ENCODE results near the gene SMCO2.

SMCO2 gene

DNA sequence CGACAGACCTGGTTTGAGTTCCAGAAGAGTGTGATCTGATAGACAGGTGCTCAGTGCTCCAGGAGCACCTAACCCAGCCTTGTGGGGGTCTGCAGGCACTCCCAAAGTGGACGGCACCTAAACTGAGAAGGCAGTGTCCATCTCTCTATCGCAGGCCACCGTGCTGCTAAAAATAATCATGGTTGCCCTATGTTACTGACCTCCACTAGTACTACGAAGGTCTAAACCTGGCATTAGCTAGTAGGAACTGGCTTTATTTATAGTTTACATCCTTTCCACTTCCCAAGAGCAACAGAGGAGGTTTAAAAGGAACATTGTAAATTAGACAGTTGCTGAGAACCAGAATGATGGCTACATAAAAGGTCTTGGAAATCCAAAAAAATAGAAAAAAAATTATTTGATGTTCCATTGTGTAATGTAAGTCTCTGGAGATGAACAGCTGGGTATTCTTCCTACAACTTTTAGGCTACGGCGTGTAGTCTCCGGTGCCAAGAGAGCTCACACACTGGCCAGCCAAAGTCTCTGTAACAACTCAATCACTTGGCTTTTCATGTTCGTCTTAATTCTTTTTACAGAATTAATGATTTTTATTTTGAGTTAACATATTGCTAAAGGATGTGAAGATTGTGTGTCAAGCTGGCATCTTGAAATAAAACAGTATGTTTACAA is 104.8 kb downstream of the SMCO2 start:
- no peak for DNase-seq
- TF ChIP-seq GATA1 (IDR thresholded peaks at IDR 0.05; ENCODE audit: low read depth, low read length) (no peak), POLR2A (IDR thresholded peaks at IDR 0.05; ENCODE audit: low read length) (no peak)
